ENCODE results near the gene HES4. TPM values are rescaled to one million over a fixed set of nuclear protein-coding genes. Genes with fewer than 3 reads are reported as not detected.
A peak's percentile ranks its signal among the peaks of the same experiment; 100 is the strongest.

Gene HES4
- total RNA-seq, 1 donor from 2014 or later = 7.3 TPM

DNA sequence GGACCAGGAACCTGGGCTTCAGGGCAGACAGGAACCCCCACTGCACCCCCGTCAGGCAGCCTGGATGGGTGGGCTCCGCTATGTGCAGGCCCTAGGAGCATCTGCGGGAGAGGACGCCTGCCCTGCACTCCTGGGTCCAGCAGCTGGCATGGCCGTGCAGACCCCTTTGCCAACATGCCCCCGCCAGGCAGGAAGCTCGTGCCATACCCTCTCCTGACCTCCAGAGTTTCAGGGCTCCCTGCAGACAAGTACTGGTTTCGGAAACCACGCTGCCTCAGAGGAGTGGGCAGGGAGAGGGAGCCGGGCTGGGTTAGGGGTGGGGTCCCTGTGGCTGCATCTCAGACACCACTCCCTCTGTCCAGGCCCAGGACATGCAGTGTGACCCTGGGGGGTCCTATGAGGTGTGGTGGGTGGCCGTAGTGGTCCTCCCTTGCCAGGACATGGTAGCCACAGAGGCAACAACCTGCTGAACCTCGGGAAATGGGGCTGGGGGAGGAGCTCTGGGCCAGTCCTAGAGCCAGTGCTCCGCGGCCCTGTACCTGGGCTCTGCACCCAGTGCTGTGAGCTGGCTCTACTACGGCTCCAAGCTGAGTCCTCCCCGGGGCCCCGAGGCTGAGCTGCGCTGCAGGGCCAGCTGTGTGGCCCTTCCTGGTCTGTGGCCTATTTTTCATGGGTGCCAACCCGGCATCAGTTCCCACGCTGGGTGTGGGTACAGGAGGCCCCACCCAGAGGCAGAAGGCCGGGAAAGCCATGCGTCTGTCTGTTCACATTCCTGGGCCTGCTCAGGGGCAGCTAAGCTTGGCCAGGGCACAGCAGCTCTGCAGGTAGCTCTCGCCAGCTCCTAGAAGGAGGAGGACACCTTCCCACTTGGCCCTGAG is 32.2 kb downstream of the HES4 start:
- H3K27ac ChIP-seq (ENCODE audit: low read depth, low read length) = no peak overlapping the region
- H3K27me3 ChIP-seq (ENCODE audit: control insufficient read depth in 3 of 3, insufficient read depth in 3 of 3, low read length in 3 of 3) = peaks cover 44 to 65% (median 52%) of the 10 kb centered on the region in 3 donors
- H3K4me3 ChIP-seq (ENCODE audit: low read length in 3 of 3) = peak overlapping the region in 1 of 3 donors; percentile 22
- H3K9ac ChIP-seq (ENCODE audit: low read depth in 1 of 3, low read length in 3 of 3) = no peak overlapping the region
- peaks cover 0 to 2% (median 0%) of the 10 kb centered on the region in 3 donors for H3K36me3 ChIP-seq (ENCODE audit: control insufficient read depth in 3 of 3, insufficient read depth in 3 of 3, low read length in 3 of 3)
- no peaks in the 10 kb centered on the region for H3K9me3 ChIP-seq (ENCODE audit: control insufficient read depth in 3 of 3, low read length in 3 of 3)
- peaks cover 7 to 36% (median 33%) of the 10 kb centered on the region in 3 donors for H3K4me1 ChIP-seq (ENCODE audit: control insufficient read depth in 3 of 3, insufficient read depth in 3 of 3, low read length in 3 of 3)

DNA sequence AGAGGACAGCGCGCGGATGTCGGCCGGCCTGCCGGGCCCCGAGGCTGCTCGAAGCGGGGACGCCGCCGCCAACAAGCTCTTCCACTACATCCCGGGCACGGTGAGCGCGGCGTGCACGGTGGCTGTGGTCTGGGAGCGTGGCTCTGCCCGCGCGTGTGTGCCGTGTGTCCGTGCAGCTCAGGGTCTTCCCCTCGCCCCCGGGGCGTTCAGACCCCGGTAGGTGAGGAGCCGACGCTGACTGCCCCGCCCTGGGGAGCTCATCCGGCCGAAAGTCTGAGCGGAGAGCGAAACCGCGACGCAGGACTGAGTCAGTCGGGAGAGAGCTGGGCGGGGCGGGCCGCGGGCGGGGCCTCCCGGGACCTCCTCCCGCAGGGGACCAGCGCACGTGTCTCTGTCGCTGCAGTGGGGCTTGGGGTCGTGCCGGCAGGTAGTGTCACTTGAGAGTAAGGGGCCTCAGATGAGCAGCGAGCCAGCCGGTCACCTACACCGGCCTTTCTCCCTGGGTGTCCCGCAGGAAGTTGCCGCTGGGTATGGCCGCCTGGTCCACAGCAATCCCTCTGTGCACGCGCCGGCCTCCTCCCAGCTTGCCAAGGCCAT is 33.1 kb downstream of the HES4 start:
- H3K27ac ChIP-seq (ENCODE audit: low read depth, low read length) = no peak overlapping the region
- H3K4me3 ChIP-seq (ENCODE audit: low read length in 3 of 3) = peak overlapping the region; percentile 67 to 78 (median 77)
- H3K9ac ChIP-seq (ENCODE audit: low read depth in 1 of 3, low read length in 3 of 3) = peak overlapping the region; percentile 33 to 76 (median 53)
- peaks cover 41 to 63% (median 48%) of the 10 kb centered on the region in 3 donors for H3K27me3 ChIP-seq (ENCODE audit: control insufficient read depth in 3 of 3, insufficient read depth in 3 of 3, low read length in 3 of 3)
- peaks cover 7 to 30% (median 26%) of the 10 kb centered on the region in 3 donors for H3K4me1 ChIP-seq (ENCODE audit: control insufficient read depth in 3 of 3, insufficient read depth in 3 of 3, low read length in 3 of 3)
- H3K9me3 ChIP-seq (ENCODE audit: control insufficient read depth in 3 of 3, low read length in 3 of 3) = no peaks in the 10 kb centered on the region
- H3K36me3 ChIP-seq (ENCODE audit: control insufficient read depth in 3 of 3, insufficient read depth in 3 of 3, low read length in 3 of 3) = peaks cover 0 to 3% (median 2%) of the 10 kb centered on the region in 3 donors

DNA sequence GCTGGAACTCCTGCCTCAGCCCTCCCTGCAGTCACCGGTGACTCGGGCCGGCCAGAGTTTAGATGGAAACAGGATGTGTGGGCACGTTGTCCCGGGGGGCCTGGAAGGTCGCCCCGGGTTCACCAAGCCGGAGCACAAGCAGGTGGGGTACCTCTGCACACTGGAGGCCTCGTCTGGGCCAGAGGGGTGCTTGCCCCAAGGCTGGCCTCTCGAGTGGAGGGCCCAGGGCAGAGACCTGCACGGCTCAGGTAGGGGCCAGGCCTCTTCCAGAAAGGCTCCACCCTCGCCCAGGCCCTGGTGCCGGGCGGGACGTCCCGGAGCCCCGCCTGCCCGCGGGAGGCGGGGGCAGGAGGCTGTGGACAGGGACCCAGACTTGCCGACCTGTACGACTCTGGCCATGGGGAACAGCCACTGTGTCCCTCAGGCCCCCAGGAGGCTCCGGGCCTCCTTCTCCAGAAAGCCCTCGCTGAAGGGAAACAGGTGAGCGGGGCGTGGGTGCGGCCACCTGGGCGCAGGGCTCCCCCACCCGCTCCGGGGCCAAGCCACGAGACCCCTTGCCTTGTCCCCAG is 33.7 kb downstream of the HES4 start, which contains the start of gene PLEKHN1:
Gene PLEKHN1, plus strand, starts transcription at position 348 of the 569 bp plus-strand sequence. Its CDS starts 50 bp downstream, at position 398.
- Histone ChIP-seq H3K36me3 (ENCODE audit: control insufficient read depth in 3 of 3, insufficient read depth in 3 of 3, low read length in 3 of 3) (peaks cover 0 to 3% (median 2%) of the 10 kb centered on the region in 3 donors), H3K9ac (ENCODE audit: low read depth in 1 of 3, low read length in 3 of 3) (peak within 1 kb of the TSS; percentile 33 to 76 (median 53)), H3K9me3 (ENCODE audit: control insufficient read depth in 3 of 3, low read length in 3 of 3) (no peaks in the 10 kb centered on the region), H3K27ac (ENCODE audit: low read depth, low read length) (no peak within 1 kb of the TSS), H3K4me3 (ENCODE audit: low read length in 3 of 3) (peak within 1 kb of the TSS; percentile 67 to 78 (median 77)), H3K4me1 (ENCODE audit: control insufficient read depth in 3 of 3, insufficient read depth in 3 of 3, low read length in 3 of 3) (peaks cover 12 to 30% (median 24%) of the 10 kb centered on the region in 3 donors), H3K27me3 (ENCODE audit: control insufficient read depth in 3 of 3, insufficient read depth in 3 of 3, low read length in 3 of 3) (peaks cover 37 to 59% (median 46%) of the 10 kb centered on the region in 3 donors)

DNA sequence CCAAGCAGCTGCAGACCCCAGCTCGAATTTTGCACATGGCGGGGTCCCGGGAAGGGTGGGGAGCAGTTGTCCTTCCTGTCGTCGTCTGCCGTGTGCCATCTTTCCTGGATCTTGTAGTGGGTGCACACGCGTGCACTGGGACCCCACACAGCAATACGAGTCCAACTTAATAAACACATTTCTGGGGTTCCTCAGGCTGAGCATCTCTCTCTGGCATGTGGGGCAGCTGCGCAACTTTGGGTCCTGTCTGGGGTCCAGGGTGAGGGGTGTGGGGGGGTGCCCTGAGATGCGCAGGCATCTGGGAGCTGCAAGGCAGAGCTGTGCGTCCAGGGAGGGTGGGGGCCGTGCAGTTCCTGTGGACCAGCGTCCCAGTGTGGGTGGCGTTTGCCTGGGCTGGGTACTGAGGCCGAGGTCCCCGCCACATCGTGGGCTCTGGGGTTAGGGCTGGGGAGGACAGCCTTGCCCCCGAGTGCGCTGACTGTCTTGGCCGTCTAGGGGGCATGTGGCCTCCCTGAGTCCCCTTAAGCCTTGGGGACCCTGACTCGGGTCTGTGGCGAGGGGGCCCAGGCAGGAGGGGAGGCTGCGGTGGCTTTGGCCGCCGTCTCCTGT is 34.3 kb downstream of the HES4 start:
- Histone ChIP-seq H3K27ac (ENCODE audit: low read depth, low read length) (no peak overlapping the region), H3K9ac (ENCODE audit: low read depth in 1 of 3, low read length in 3 of 3) (peak overlapping the region in 1 of 3 donors; percentile 76), H3K9me3 (ENCODE audit: control insufficient read depth in 3 of 3, low read length in 3 of 3) (no peaks in the 10 kb centered on the region), H3K4me1 (ENCODE audit: control insufficient read depth in 3 of 3, insufficient read depth in 3 of 3, low read length in 3 of 3) (peaks cover 13 to 30% (median 25%) of the 10 kb centered on the region in 3 donors), H3K27me3 (ENCODE audit: control insufficient read depth in 3 of 3, insufficient read depth in 3 of 3, low read length in 3 of 3) (peaks cover 32 to 56% (median 45%) of the 10 kb centered on the region in 3 donors), H3K4me3 (ENCODE audit: low read length in 3 of 3) (no peak overlapping the region), H3K36me3 (ENCODE audit: control insufficient read depth in 3 of 3, insufficient read depth in 3 of 3, low read length in 3 of 3) (peaks cover 0 to 3% (median 2%) of the 10 kb centered on the region in 3 donors)

DNA sequence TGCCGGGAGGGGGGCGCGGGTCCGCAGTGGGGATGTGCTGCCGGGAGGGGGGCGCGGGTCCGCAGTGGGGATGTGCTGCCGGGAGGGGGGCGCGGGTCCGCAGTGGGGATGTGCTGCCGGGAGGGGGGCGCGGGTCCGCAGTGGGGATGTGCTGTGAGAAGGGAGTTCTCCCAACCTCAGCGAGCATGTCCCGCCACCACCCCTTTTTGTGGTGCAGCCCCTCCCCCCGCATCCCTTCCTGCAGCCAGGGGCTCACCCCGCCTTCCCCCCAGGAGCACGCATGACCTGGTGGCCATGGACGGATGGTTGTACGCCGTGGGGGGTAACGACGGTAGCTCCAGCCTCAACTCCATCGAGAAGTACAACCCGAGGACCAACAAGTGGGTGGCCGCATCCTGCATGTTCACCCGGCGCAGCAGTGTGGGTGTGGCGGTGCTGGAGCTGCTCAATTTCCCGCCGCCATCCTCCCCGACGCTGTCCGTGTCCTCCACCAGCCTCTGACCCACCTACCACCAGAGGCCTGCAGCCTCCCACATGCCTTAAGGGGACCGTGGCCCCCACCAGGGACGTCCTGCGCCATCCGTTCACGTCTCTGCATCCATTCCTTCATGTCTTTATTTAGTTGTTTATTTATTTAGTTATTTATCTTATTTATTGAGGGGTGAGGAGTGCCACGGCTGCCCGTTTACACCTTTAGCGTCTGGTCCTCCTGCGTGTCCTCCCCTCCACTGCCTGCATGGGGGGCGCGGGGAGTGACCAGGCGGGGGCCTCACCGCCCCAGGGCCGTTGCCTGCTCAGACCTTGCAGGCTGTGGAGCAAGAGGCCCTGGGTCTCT is 35.0 kb downstream of the HES4 start:
- no peak overlapping the region for H3K9ac ChIP-seq (ENCODE audit: low read depth in 1 of 3, low read length in 3 of 3)
- H3K36me3 ChIP-seq (ENCODE audit: control insufficient read depth in 3 of 3, insufficient read depth in 3 of 3, low read length in 3 of 3) = peaks cover 0 to 3% (median 2%) of the 10 kb centered on the region in 3 donors
- peaks cover 25 to 49% (median 38%) of the 10 kb centered on the region in 3 donors for H3K27me3 ChIP-seq (ENCODE audit: control insufficient read depth in 3 of 3, insufficient read depth in 3 of 3, low read length in 3 of 3)
- H3K27ac ChIP-seq (ENCODE audit: low read depth, low read length) = no peak overlapping the region
- H3K9me3 ChIP-seq (ENCODE audit: control insufficient read depth in 3 of 3, low read length in 3 of 3) = no peaks in the 10 kb centered on the region
- H3K4me1 ChIP-seq (ENCODE audit: control insufficient read depth in 3 of 3, insufficient read depth in 3 of 3, low read length in 3 of 3) = peaks cover 13 to 25% (median 23%) of the 10 kb centered on the region in 3 donors
- no peak overlapping the region for H3K4me3 ChIP-seq (ENCODE audit: low read length in 3 of 3)

DNA sequence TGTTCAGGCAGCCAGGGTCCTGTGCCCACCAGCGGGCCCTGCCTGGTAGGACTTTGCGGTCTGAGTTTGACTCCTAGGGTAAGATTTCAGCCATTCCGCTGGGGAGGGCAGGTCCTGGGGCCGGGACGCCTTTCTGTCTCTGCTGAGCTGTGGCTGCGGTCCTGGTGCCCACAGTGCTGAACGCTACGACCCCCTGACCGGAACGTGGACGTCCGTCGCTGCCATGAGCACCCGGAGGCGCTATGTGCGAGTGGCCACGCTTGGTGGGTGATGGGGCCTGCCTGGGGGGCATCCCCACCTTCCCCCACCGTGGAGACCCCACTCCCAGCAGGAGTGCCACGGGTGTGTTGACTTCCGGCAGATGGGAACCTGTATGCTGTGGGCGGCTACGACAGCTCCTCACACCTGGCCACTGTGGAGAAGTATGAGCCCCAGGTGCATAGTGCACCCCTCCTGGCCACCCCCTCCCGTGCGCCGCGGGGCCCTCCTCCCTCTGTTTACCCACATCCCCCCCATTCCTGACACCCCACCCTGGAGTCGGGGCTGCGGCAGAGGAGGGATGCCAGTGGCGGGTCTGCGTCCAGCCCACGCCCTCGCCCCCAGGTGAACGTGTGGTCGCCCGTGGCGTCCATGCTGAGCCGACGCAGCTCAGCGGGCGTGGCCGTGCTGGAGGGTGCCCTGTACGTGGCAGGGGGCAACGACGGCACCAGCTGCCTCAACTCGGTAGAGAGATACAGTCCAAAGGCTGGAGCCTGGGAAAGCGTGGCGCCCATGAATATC is 36.0 kb downstream of the HES4 start:
- Histone ChIP-seq H3K4me1 (ENCODE audit: control insufficient read depth in 3 of 3, insufficient read depth in 3 of 3, low read length in 3 of 3) (peaks cover 13 to 29% (median 25%) of the 10 kb centered on the region in 3 donors), H3K27ac (ENCODE audit: low read depth, low read length) (no peak overlapping the region), H3K9ac (ENCODE audit: low read depth in 1 of 3, low read length in 3 of 3) (no peak overlapping the region), H3K36me3 (ENCODE audit: control insufficient read depth in 3 of 3, insufficient read depth in 3 of 3, low read length in 3 of 3) (peaks cover 0 to 3% (median 2%) of the 10 kb centered on the region in 3 donors), H3K9me3 (ENCODE audit: control insufficient read depth in 3 of 3, low read length in 3 of 3) (no peaks in the 10 kb centered on the region), H3K4me3 (ENCODE audit: low read length in 3 of 3) (no peak overlapping the region), H3K27me3 (ENCODE audit: control insufficient read depth in 3 of 3, insufficient read depth in 3 of 3, low read length in 3 of 3) (peaks cover 16 to 41% (median 28%) of the 10 kb centered on the region in 3 donors)

DNA sequence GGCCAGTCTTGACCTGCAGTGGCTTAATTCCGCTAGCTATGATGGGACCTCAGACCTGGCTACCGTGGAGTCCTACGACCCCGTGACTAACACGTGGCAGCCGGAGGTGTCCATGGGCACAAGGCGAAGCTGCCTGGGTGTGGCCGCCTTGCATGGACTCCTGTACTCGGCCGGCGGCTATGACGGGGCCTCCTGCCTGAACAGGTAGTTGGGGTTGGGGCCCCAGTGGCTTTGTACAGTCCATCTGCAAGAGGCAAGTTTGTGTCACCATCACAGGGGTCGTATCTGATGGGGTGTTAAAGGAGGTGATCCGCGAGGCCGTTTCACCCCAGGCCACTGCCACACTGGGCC is 36.6 kb downstream of the HES4 start:
- Histone ChIP-seq H3K36me3 (ENCODE audit: control insufficient read depth in 3 of 3, insufficient read depth in 3 of 3, low read length in 3 of 3) (peaks cover 0 to 4% (median 3%) of the 10 kb centered on the region in 3 donors), H3K9ac (ENCODE audit: low read depth in 1 of 3, low read length in 3 of 3) (no peak overlapping the region), H3K9me3 (ENCODE audit: control insufficient read depth in 3 of 3, low read length in 3 of 3) (no peaks in the 10 kb centered on the region), H3K4me1 (ENCODE audit: control insufficient read depth in 3 of 3, insufficient read depth in 3 of 3, low read length in 3 of 3) (peaks cover 17 to 34% (median 27%) of the 10 kb centered on the region in 3 donors), H3K4me3 (ENCODE audit: low read length in 3 of 3) (no peak overlapping the region), H3K27me3 (ENCODE audit: control insufficient read depth in 3 of 3, insufficient read depth in 3 of 3, low read length in 3 of 3) (peaks cover 13 to 35% (median 22%) of the 10 kb centered on the region in 3 donors), H3K27ac (ENCODE audit: low read depth, low read length) (no peak overlapping the region)

DNA sequence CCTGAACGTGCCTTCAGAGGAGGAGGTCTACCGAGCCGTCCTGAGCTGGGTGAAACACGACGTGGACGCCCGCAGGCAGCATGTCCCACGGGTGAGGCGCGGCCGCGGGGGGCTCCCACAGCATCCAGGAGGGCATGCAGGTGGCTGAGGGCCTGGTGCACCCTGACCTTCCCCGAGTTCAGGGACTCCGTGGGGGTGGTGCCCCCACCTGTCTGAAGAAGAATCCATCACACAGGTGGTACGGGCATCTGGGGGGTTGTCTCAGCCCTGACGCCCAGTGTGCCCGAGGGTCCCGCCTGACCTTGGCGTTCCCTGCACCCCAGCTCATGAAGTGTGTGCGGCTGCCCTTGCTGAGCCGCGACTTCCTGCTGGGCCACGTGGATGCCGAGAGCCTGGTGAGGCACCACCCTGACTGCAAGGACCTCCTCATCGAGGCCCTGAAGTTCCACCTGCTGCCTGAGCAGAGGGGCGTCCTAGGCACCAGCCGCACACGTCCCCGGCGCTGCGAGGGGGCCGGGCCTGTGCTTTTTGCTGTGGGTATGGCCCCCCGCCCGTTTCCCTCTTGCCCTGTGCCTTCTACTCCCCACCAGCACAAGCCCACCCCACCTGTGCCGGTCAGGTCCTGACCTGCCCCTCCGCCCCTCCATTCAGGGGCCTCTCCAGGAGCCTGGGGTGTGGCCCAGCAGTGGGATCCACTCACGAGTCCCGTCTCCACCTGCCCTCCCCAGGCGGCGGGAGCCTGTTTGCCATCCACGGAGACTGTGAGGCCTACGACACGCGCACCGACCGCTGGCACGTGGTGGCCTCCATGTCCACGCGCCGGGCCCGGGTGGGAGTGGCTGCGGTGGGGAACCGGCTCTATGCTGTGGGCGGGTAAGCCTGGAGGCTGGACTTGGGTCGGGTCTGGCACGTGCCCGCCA is 37.3 kb downstream of the HES4 start:
- Histone ChIP-seq H3K4me1 (ENCODE audit: control insufficient read depth in 3 of 3, insufficient read depth in 3 of 3, low read length in 3 of 3) (peaks cover 23 to 36% (median 32%) of the 10 kb centered on the region in 3 donors), H3K36me3 (ENCODE audit: control insufficient read depth in 3 of 3, insufficient read depth in 3 of 3, low read length in 3 of 3) (peaks cover 0 to 4% (median 3%) of the 10 kb centered on the region in 3 donors), H3K27me3 (ENCODE audit: control insufficient read depth in 3 of 3, insufficient read depth in 3 of 3, low read length in 3 of 3) (peaks cover 6 to 28% (median 16%) of the 10 kb centered on the region in 3 donors), H3K27ac (ENCODE audit: low read depth, low read length) (no peak overlapping the region), H3K9me3 (ENCODE audit: control insufficient read depth in 3 of 3, low read length in 3 of 3) (no peaks in the 10 kb centered on the region), H3K4me3 (ENCODE audit: low read length in 3 of 3) (no peak overlapping the region), H3K9ac (ENCODE audit: low read depth in 1 of 3, low read length in 3 of 3) (no peak overlapping the region)

Measured in skeletal muscle tissue (tissue), 4 donors.